ENCODE data around the gene UTP14A.

Gene UTP14A

DNA sequence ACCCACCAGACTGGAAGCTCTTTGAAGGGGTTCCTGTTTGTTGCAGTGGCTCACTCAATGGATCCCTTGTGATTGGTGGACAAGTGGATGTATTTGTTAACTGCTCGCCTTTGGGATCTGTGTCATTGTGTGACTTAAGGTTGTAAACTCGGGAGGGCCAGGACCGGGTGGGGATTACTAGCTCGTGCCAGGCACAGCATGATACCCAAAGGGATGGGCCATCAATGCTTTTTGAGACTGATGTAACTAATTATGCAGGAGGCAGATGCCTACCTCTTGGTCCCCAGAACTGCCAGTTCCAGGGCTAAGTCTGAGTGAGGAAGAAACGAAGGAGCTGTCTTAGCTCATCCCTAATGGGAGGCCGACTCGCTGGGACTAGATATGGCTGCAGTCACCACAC, 27.7 kb downstream of the UTP14A start:
- Histone ChIP-seq H3K27me3 (ENCODE audit: insufficient read depth, poor library complexity, severe bottlenecking) (peaks cover 5% of the 10 kb centered on the region), H3K4me3 (replicated peaks; ENCODE audit: insufficient read depth, low read length) (no peak overlapping the region), H3K27ac (replicated peaks) (no peak overlapping the region)
- no peak for DNase-seq (ENCODE audit: low read depth in 1 of 2, low spot score in 1 of 2)
- TF ChIP-seq, protein P1, sequence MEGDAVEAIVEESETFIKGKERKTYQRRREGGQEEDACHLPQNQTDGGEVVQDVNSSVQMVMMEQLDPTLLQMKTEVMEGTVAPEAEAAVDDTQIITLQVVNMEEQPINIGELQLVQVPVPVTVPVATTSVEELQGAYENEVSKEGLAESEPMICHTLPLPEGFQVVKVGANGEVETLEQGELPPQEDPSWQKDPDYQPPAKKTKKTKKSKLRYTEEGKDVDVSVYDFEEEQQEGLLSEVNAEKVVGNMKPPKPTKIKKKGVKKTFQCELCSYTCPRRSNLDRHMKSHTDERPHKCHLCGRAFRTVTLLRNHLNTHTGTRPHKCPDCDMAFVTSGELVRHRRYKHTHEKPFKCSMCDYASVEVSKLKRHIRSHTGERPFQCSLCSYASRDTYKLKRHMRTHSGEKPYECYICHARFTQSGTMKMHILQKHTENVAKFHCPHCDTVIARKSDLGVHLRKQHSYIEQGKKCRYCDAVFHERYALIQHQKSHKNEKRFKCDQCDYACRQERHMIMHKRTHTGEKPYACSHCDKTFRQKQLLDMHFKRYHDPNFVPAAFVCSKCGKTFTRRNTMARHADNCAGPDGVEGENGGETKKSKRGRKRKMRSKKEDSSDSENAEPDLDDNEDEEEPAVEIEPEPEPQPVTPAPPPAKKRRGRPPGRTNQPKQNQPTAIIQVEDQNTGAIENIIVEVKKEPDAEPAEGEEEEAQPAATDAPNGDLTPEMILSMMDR (IDR thresholded peaks at IDR 0.05; ENCODE audit: insufficient read depth, low read length), result no peak

DNA sequence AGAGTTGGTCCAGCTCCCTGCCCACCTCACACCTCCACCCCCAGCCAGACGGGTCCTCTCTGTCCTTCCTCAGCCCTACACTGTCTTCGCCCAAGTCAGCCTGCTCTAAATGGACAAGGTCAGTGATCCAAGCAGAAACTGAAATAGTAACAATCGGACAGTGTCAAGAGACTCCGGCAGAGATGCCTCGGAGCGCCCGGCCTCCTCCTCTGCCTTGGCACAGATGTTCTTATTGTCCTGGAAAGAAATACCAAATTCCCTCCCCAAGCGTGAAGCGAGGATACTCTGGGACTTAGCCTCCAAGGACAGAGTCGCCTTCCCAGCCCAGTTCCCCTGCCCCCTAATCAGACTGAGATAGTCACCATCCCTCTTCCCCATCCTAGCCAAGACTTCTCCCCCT, 28.5 kb downstream of the UTP14A start:
- Histone ChIP-seq H3K4me3 (replicated peaks; ENCODE audit: insufficient read depth, low read length) (no peak overlapping the region), H3K27me3 (ENCODE audit: insufficient read depth, poor library complexity, severe bottlenecking) (peaks cover 5% of the 10 kb centered on the region), H3K27ac (replicated peaks) (no peak overlapping the region)
- TF ChIP-seq, protein P1 (IDR thresholded peaks at IDR 0.05; ENCODE audit: insufficient read depth, low read length), result no peak
- no peak for TF ChIP-seq GABPA (IDR thresholded peaks at IDR 0.05; ENCODE audit: low read depth)
- TF ChIP-seq SPI1 (IDR thresholded peaks at IDR 0.05; ENCODE audit: borderline replicate concordance, low read depth), result no peak
- no peak for TF ChIP-seq POLR2AphosphoS5 (IDR thresholded peaks at IDR 0.05; ENCODE audit: low read depth)
- TF ChIP-seq, protein P2, sequence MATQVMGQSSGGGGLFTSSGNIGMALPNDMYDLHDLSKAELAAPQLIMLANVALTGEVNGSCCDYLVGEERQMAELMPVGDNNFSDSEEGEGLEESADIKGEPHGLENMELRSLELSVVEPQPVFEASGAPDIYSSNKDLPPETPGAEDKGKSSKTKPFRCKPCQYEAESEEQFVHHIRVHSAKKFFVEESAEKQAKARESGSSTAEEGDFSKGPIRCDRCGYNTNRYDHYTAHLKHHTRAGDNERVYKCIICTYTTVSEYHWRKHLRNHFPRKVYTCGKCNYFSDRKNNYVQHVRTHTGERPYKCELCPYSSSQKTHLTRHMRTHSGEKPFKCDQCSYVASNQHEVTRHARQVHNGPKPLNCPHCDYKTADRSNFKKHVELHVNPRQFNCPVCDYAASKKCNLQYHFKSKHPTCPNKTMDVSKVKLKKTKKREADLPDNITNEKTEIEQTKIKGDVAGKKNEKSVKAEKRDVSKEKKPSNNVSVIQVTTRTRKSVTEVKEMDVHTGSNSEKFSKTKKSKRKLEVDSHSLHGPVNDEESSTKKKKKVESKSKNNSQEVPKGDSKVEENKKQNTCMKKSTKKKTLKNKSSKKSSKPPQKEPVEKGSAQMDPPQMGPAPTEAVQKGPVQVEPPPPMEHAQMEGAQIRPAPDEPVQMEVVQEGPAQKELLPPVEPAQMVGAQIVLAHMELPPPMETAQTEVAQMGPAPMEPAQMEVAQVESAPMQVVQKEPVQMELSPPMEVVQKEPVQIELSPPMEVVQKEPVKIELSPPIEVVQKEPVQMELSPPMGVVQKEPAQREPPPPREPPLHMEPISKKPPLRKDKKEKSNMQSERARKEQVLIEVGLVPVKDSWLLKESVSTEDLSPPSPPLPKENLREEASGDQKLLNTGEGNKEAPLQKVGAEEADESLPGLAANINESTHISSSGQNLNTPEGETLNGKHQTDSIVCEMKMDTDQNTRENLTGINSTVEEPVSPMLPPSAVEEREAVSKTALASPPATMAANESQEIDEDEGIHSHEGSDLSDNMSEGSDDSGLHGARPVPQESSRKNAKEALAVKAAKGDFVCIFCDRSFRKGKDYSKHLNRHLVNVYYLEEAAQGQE (IDR thresholded peaks at IDR 0.05; ENCODE audit: insufficient replicate concordance, low read depth), result no peak
- no peak for DNase-seq (ENCODE audit: low read depth in 1 of 2, low spot score in 1 of 2)

DNA sequence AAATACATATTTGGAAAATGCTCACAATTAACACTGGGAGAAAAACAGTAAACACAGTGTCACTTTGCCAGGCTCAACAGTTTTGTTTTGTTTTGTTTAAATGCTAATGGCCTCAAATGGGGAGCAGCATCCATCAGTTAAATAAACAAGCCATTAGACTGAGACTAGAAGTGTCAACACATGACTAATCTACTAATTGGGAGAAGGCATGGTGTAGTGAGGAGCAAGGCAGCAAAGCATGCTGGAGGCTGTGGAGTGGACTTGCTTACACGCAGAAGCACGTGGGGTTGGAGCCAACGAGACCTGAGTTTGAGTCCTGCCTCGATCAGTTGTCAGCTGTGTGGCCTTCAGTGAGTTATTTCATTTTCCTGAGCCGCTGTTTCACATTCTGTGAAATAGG, 29.0 kb downstream of the UTP14A start:
- DNase-seq (ENCODE audit: low read depth in 1 of 2, low spot score in 1 of 2), result no peak
- TF ChIP-seq SPI1 (IDR thresholded peaks at IDR 0.05; ENCODE audit: borderline replicate concordance, low read depth), result no peak
- TF ChIP-seq, protein P1 (IDR thresholded peaks at IDR 0.05; ENCODE audit: insufficient read depth, low read length), result no peak
- no peak for TF ChIP-seq POLR2AphosphoS5 (IDR thresholded peaks at IDR 0.05; ENCODE audit: low read depth)
- TF ChIP-seq, protein P2 (IDR thresholded peaks at IDR 0.05; ENCODE audit: insufficient replicate concordance, low read depth), result no peak
- no peak for TF ChIP-seq GABPA (IDR thresholded peaks at IDR 0.05; ENCODE audit: low read depth)
- Histone ChIP-seq H3K27me3 (ENCODE audit: insufficient read depth, poor library complexity, severe bottlenecking) (peaks cover 5% of the 10 kb centered on the region), H3K27ac (replicated peaks) (no peak overlapping the region), H3K4me3 (replicated peaks; ENCODE audit: insufficient read depth, low read length) (no peak overlapping the region)

DNA sequence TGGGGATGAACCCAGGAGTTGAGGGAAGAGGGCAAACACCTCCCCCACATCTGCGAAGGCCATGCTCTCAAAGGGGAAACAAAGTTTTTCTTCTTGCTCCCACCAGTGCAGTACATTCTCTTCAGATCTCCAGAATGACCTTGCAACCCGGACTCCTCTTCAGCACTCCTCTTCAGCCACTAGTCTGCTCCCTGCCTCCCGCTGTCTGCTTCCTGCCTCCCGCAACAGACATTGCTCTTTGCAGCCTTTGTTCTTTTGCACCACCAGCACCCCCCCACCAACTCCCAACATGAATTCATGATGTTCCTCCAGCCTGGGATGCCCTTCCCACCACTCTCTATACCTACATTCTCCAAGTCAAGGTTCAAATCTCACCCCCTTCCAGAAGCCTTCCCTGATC, 32.1 kb downstream of the UTP14A start:
- no peak for DNase-seq (ENCODE audit: low read depth in 1 of 2, low spot score in 1 of 2)
- H3K4me3 ChIP-seq (replicated peaks; ENCODE audit: insufficient read depth, low read length), result no peak overlapping the region
- H3K27ac ChIP-seq (replicated peaks), result no peak overlapping the region
- no peak for TF ChIP-seq SPI1 (IDR thresholded peaks at IDR 0.05; ENCODE audit: borderline replicate concordance, low read depth)
- peaks cover 1% of the 10 kb centered on the region for H3K27me3 ChIP-seq (ENCODE audit: insufficient read depth, poor library complexity, severe bottlenecking)
